ENCODE data around the gene CHD6. TPM values are rescaled to one million over a fixed set of nuclear protein-coding genes. Genes with fewer than 3 reads are reported as not detected.

The CHD6 gene
- total RNA-seq, 1 experiment from 2014 or later, result 51.1 TPM

GRCh38 chr20:41551011-41551705 lies 67.0 kb downstream of the CHD6 start:
- no peak overlapping the region for H3K4me3 ChIP-seq
- POLR2A ChIA-PET (ENCODE audit: unreplicated experiment), result no interaction called here
- H3K79me2 ChIP-seq (ENCODE audit: low read depth), result peaks cover 55% of the 10 kb centered on the region
- H2AFZ ChIP-seq, result no peak overlapping the region
- peaks cover 9% of the 10 kb centered on the region for H3F3A ChIP-seq (ENCODE audit: insufficient read depth, low read depth)
- no peak overlapping the region for H3K4me2 ChIP-seq
- peaks cover 9% of the 10 kb centered on the region for H3K4me1 ChIP-seq (replicated peaks; ENCODE audit: insufficient read depth)
- no TSS peak for BruUV-seq (replicated peaks)
- H3K9me3 ChIP-seq (ENCODE audit: insufficient read depth, low read depth), result peaks cover 6% of the 10 kb centered on the region; the same call in 1 of the 2 replicates
- peaks cover 13% of the 10 kb centered on the region; the same call in 1 of the 2 replicates for H4K20me1 ChIP-seq (ENCODE audit: insufficient read depth)
- H3K9me2 ChIP-seq (ENCODE audit: insufficient read depth), result no peaks in the 10 kb centered on the region
- no peaks in the 10 kb centered on the region for H3K27me3 ChIP-seq (ENCODE audit: insufficient read depth, low read depth)
- no peak for DNase-seq
- intact Hi-C loops (cut with micrococcal nuclease; ENCODE audit: unreplicated experiment), result no loop called here
- H3K27ac ChIP-seq, result no peak overlapping the region
- CTCF ChIA-PET, result no interaction called here
- no peak for TF ChIP-seq CTCF (conservative IDR thresholded peaks at IDR 0.05)
- TF ChIP-seq EZH2 (IDR thresholded peaks at IDR 0.05; ENCODE audit: low read depth), result no peak
- 0 out of 2 replicates have a peak, but pooled peaks cover 7% of the 10 kb centered on the region for H3K36me3 ChIP-seq (ENCODE audit: low read depth)

- no peaks in the 10 kb centered on the region for H3K27me3 ChIP-seq (ENCODE audit: insufficient read depth, low read depth)
- H3K4me3 ChIP-seq, result no peak overlapping the region
- DNase-seq, result no peak
- H3K4me1 ChIP-seq (replicated peaks; ENCODE audit: insufficient read depth), result no peaks in the 10 kb centered on the region
- 0 out of 2 replicates have a peak, but pooled peaks cover 7% of the 10 kb centered on the region for H3K36me3 ChIP-seq (ENCODE audit: low read depth)
- intact Hi-C loops (cut with micrococcal nuclease; ENCODE audit: unreplicated experiment), result no loop called here
- peaks cover 14% of the 10 kb centered on the region for H4K20me1 ChIP-seq (ENCODE audit: insufficient read depth)
- peaks cover 43% of the 10 kb centered on the region for H3K79me2 ChIP-seq (ENCODE audit: low read depth)
- no peaks in the 10 kb centered on the region for H3K9me2 ChIP-seq (ENCODE audit: insufficient read depth)
- BruUV-seq (replicated peaks), result no TSS peak
- no peaks in the 10 kb centered on the region for H3K9me3 ChIP-seq (ENCODE audit: insufficient read depth, low read depth)
- H3F3A ChIP-seq (ENCODE audit: insufficient read depth, low read depth), result no peaks in the 10 kb centered on the region
- H2AFZ ChIP-seq, result no peak overlapping the region
- H3K27ac ChIP-seq, result no peak overlapping the region
- POLR2A ChIA-PET (ENCODE audit: unreplicated experiment), result no interaction called here
- CTCF ChIA-PET, result interaction anchor here (0.6 kb wide), 1 partner anchor 534 kb away, joined by 4 read pairs; no protein-coding TSS in a partner anchor
- no peak for TF ChIP-seq CTCF (conservative IDR thresholded peaks at IDR 0.05)
- TF ChIP-seq EZH2 (IDR thresholded peaks at IDR 0.05; ENCODE audit: low read depth), result no peak
- H3K4me2 ChIP-seq, result no peak overlapping the region
These were observed 71.0 kb downstream of the CHD6 start for GRCh38 chr20:41547221-41547620.

GRCh38 chr20:41546535-41546934 lies 71.6 kb downstream of the CHD6 start:
- intact Hi-C loops (cut with micrococcal nuclease; ENCODE audit: unreplicated experiment), result no loop called here
- Histone ChIP-seq H3K4me2 (no peak overlapping the region), H2AFZ (no peak overlapping the region), H3K27ac (no peak overlapping the region), H3K79me2 (ENCODE audit: low read depth) (peaks cover 37% of the 10 kb centered on the region), H3K4me3 (no peak overlapping the region), H3K4me1 (replicated peaks; ENCODE audit: insufficient read depth) (no peaks in the 10 kb centered on the region), H3K9me3 (ENCODE audit: insufficient read depth, low read depth) (no peaks in the 10 kb centered on the region), H3K27me3 (ENCODE audit: insufficient read depth, low read depth) (no peaks in the 10 kb centered on the region), H3F3A (ENCODE audit: insufficient read depth, low read depth) (no peaks in the 10 kb centered on the region), H3K9me2 (ENCODE audit: insufficient read depth) (no peaks in the 10 kb centered on the region), H4K20me1 (ENCODE audit: insufficient read depth) (peaks cover 14% of the 10 kb centered on the region), H3K36me3 (ENCODE audit: low read depth) (0 out of 2 replicates have a peak, but pooled peaks cover 7% of the 10 kb centered on the region)
- ChIA-PET CTCF (interaction anchor here (0.6 kb wide), 1 partner anchor 535 kb away, joined by 4 read pairs; no protein-coding TSS in a partner anchor), POLR2A (ENCODE audit: unreplicated experiment) (no interaction called here)
- DNase-seq, result no peak
- TF ChIP-seq CTCF (conservative IDR thresholded peaks at IDR 0.05) (no peak), EZH2 (IDR thresholded peaks at IDR 0.05; ENCODE audit: low read depth) (no peak)
- BruUV-seq (replicated peaks), result no TSS peak

Measured in PC-9 (cell line).